Measurements from ENCODE around the gene AGO3.

AGO3 gene

DNA sequence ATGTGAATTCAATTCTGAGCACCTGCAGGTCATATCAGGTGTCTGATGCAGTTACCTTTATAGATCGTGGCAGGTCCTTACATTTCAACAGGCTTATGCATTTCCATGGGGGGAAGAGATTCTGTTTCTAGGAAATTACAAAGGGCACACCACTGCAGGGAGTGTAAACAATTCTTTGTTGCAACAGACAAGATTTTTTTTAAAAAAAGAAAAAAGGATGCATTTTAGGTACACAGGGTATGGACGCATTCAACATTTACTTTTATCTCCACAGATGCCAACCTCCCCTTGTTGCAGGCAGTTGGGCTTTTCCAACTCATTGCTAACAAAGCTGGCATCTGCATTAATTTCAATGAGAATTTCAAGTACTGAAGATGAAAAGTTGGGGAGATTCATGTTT lies 139.4 kb downstream of the AGO3 start:
- CTCF ChIA-PET: no interaction called here
- POLR2A ChIA-PET: no interaction called here
- no peak for DNase-seq (ENCODE audit: low read depth, low spot score)
- TF ChIP-seq, protein P1, sequence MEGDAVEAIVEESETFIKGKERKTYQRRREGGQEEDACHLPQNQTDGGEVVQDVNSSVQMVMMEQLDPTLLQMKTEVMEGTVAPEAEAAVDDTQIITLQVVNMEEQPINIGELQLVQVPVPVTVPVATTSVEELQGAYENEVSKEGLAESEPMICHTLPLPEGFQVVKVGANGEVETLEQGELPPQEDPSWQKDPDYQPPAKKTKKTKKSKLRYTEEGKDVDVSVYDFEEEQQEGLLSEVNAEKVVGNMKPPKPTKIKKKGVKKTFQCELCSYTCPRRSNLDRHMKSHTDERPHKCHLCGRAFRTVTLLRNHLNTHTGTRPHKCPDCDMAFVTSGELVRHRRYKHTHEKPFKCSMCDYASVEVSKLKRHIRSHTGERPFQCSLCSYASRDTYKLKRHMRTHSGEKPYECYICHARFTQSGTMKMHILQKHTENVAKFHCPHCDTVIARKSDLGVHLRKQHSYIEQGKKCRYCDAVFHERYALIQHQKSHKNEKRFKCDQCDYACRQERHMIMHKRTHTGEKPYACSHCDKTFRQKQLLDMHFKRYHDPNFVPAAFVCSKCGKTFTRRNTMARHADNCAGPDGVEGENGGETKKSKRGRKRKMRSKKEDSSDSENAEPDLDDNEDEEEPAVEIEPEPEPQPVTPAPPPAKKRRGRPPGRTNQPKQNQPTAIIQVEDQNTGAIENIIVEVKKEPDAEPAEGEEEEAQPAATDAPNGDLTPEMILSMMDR (IDR thresholded peaks at IDR 0.05; ENCODE audit: insufficient read depth, low read length, missing control alignments): no peak
- no peak overlapping the region for H3K4me3 ChIP-seq (ENCODE audit: low read depth, low read length)

DNA sequence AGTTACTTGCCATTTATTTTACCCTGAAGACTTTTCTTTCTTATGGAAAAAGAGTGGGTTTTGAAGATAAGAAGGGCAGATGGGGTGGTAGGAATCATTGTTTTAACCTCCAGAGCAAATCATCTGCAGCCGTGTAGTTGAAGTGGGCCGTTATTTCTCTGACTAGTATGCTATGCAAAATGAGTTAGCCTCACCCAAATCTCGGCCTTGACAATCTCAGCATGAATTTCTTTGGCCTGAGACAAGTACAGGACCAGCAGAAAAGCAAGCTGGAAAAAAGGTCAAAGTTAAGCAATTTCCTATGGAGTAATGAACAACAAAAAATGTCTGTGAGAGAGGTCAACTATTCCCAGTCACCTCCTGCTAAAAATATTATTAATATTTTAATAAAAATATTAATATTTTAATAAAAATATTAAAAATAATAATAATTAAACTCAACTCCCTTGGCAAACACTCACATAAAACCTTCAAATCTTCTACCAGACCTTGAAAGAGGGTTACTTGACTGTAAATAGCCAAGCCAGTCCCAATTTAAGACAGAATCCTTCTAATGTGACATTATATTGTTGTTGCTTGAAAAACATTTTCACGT lies 146.2 kb downstream of the AGO3 start:
- H3K4me3 ChIP-seq (ENCODE audit: low read depth, low read length): no peak overlapping the region
- TF ChIP-seq, protein P1 (IDR thresholded peaks at IDR 0.05; ENCODE audit: insufficient read depth, low read length, missing control alignments): no peak
- ChIA-PET CTCF (no interaction called here), POLR2A (no interaction called here)
- DNase-seq (ENCODE audit: low read depth, low spot score): no peak

DNA sequence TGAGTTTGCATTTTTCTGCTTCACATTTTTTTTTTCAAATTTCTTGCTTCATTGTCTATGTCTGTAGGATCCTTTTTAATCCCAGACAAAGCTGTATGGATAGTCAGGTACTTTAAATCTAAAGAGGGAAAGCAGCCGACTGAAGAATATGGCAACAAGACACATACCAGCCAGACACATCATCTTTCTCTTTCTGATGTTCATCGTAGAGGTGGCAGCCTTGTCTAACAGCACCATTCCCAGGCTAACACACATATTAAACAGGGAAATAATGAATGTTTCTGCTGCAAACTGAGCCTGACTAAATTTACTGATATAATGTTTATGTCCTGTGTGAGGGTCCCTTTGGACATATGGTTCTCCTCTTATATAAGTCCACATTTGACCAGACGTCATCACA lies 149.3 kb downstream of the AGO3 start:
- CTCF ChIA-PET: no interaction called here
- POLR2A ChIA-PET: no interaction called here

DNA sequence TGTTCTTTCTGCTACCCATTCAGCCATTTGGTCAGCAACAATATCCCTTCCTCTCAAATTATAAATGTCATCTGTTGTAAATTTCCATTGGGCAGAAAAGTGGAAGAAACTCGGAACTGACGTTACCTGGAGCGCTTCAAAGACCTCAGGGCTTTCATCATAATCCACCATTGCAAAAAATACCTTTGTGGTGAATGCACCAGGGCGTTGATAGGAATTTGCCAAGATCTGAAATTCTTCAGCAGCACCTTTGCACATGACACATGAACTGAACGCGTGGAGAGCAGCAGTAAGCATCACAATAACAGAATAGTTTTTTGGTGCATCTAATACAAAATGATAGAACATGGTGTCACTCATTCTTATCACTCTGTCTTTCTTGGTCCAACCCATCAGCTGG lies 149.9 kb downstream of the AGO3 start:
- ChIA-PET CTCF (no interaction called here), POLR2A (no interaction called here)
- TF ChIP-seq, protein P1 (IDR thresholded peaks at IDR 0.05; ENCODE audit: insufficient read depth, low read length, missing control alignments): no peak
- H3K4me3 ChIP-seq (ENCODE audit: low read depth, low read length): no peak overlapping the region
- DNase-seq (ENCODE audit: low read depth, low spot score): no peak

More for the DNA sequence above, 149.3 kb downstream of the AGO3 start:
- TF ChIP-seq, protein P1 (IDR thresholded peaks at IDR 0.05; ENCODE audit: insufficient read depth, low read length, missing control alignments): no peak
- DNase-seq (ENCODE audit: low read depth, low spot score): no peak
- no peak overlapping the region for H3K4me3 ChIP-seq (ENCODE audit: low read depth, low read length)

DNA sequence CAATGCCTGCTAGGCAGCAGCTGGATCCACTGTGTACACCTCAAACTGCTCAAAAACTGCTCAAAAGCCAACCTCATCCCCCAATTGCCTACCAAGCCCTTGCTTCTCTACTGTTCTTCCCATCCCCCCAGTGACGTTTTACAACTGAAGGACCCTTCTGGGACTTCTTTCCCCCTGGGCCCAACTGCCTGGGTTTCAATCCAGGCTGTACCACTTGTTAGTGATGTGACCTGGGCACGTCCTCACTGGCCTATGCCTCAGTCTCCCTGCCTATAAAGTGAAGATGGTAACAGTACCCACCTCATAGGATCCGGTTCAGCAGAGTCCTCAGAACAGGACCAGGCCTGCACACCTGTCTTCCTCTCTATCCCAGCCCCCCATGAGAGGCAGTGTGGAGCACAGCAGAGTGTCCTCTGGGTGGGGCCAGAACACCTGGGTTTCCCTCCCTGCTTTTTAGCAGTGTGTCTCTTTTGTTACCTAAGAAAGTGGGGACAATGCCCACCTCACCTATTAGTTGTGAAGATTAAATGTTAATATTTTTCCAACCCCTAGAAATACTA lies 151.1 kb downstream of the AGO3 start:
- POLR2A ChIA-PET: no interaction called here
- TF ChIP-seq, protein P1 (IDR thresholded peaks at IDR 0.05; ENCODE audit: insufficient read depth, low read length, missing control alignments): no peak

DNA sequence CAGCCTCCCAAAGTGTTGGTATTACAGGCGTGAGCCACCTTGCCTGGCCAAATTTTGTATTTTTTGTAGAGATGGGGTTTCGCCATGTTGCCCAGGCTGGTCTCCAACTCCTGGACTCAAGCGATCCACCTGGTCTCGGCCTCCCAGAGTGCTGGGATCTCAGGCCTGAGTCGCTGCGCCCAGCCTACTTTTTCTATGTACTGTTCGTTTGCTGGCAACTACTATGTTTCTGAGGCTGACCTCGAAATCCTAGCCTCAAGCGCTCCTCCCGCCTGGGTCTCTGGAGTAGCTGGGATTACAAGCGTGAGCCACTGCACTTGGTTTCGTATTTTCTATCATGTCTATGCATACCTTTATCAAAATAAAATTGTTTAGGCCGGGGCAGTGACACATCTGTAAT lies 152.3 kb downstream of the AGO3 start:
- CTCF ChIA-PET: no interaction called here
- TF ChIP-seq, protein P1 (IDR thresholded peaks at IDR 0.05; ENCODE audit: insufficient read depth, low read length, missing control alignments): no peak
- no peak overlapping the region for H3K4me3 ChIP-seq (ENCODE audit: low read depth, low read length)
- POLR2A ChIA-PET: no interaction called here
- DNase-seq (ENCODE audit: low read depth, low spot score): no peak

More for the DNA sequence above, 151.1 kb downstream of the AGO3 start:
- H3K4me3 ChIP-seq (ENCODE audit: low read depth, low read length): no peak overlapping the region
- DNase-seq (ENCODE audit: low read depth, low spot score): no peak
- CTCF ChIA-PET: no interaction called here
